Stimulated activated CD4-positive, alpha-beta T cell treated with anti-CD3 and anti-CD28 coated beads, Interleukin-12 subunit alpha, Interleukin-12 subunit beta, amount 100 ng/mL, for 24 hours (primary cell): ENCODE data around the gene PRPF6.

Experiments used
- DNase-seq, 2 experiments: peaks; one replicate each; pipeline ENCODE4 v3.0.0-alpha.2; 2020; ENCODE audit warnings: low read depth in 2 of 2

PRPF6 gene

DNA sequence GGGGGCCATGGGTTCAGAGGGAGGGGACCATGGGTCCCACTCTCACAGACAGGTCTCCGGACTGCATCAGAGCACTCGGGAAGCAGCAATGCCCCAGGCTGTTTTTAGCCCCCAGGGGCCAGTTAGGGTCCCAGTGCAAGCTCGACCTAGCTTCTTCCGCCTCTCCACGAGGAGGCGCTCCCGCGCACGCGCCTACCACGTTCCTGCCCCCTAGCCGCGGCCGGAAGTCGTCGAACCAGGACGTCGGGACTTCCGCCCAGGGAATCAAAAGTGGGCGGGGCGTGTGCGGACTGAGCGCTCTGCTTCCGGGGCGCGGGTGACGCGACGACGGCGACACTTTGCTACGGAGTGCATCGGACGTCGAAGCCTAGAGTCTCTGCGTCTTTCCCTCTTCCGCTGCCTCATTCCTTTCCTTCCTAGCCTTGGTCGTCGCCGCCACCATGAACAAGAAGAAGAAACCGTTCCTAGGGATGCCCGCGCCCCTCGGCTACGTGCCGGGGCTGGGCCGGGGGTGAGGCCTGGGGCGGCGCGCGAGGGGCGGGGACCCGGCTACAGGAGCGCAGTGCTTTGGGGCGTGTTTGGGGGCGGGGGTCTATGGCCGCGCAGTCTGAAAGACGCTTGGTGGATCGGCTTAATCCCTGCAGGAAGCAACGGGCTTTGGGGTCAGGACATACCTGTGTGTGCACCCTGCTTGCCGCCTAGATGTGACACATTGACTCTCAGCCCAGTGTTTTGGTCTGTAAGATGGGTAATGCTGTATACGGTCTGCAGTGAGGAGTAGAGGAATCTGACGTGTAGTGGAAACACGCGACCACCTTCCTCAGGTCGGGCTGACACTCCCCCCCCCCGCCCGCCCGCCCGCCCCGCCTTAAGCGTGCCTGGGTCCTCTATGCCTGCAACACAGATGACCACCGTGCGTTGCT, at the start of gene PRPF6:
Gene PRPF6, plus strand, starts transcription at position 327 of the 923 bp plus-strand sequence. Its CDS starts 114 bp downstream, at position 441.
- peak; percentile 90 to 91 for DNase-seq

GRCh38 chr20:63931735-63932134, 49.2 kb upstream of the PRPF6 start:
- no peak for DNase-seq

DNA sequence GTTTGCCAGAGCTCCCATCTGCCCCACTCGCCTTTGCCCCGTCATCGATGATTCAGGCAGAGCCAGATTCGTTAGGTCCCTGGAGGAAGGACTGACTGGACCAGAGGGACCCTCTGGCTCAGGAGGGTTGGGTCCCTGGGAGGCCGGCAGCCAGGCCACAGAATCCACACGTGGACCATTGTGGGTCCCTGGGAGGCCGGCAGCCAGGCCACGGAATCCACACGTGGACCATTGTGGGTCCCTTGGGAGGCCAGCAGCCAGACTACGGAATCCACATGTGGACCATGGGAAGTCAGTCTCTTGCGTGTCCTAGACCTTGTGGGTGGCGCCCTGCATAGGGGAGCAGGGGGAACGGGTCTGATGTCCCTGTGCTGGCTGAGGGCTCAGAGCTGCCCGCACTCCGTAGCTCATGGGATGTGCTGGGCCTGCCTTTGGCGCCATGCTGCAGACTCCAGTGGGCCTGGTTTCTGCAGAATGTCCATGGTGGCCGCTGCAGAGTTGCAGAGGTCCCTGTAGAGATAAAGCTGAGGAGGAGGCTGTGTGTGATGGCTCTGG, 48.2 kb upstream of the PRPF6 start:
- DNase-seq, result no peak

GRCh38 chr20:63933646-63934045, 47.3 kb upstream of the PRPF6 start:
- DNase-seq, result no peak

DNA sequence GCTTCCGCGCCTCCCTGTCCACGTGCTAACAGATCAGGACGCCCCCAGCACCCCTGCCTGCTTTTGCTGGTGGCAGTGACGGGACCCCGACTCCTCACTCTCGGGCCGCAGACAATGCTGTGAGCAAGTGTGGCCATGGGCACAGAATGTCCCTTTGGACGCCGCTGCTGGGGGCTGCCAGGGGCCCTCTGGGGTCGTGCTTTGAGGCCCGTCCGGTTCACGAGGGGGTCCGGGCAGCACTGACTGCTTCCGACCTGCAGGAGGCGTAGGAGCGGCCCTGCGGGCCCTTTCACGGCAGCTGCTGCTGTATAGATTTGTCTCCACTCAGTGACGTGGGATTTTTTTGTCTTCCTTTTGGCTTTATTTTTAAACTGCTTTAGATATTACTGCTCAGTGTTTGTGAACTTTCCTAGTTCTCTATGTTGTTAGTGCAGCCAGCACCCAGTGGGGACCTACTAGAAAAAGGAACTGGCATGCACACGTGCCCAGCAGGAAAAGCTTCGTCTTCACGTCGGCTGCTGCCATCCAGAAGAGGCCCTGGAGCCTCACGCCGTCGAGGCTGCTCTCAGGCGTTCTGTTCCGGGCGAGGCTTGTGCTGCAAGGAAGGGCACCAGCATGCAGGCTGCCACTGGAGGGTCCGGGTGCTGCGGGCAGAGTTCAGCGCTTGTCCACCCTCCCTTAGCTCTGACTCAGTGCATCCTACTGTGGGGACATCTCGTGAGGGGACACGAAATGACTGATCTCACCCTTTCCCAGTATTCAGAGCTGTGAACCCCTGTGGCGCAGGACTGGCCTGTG, 46.5 kb upstream of the PRPF6 start:
- DNase-seq, result no peak

DNA sequence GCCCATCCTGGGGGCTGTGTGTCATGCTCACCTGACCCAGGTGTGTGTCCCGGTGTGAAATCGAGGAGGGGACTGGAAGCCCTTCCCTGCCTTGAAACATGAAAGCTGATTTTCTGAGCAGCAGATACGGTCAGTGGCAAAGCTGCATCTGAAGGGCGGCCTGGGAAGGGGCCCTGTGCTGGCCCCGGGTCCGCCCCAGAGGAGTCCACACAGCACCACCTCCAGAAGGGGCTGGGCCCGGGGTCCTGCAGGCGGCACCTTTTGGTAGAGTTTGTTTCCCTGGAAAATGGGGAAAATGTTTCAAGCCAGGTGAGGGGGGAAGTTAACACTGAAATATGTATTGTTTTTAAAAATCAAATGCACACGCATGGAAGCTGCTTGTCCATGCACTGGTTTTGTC, 45.5 kb upstream of the PRPF6 start:
- DNase-seq, result no peak

DNA sequence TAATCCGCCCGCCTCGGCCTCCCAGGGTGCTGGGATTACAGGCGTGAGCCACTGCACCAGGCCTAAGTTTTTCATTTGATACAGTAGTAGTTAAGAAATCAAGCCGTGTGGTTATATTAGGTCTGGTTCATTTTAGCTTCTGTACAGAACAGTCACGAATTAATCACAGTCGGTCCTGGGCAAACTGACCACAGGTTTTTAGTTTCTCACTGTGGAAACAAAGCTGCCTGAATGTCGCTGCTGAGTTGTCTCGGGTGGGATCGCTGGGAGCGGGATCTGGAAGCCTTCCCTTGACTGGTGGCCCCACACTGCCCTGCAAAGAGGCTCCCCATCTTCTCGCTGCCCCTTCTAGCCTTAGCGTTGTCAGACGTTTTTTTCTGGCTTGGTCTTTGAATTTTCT, 43.3 kb upstream of the PRPF6 start:
- DNase-seq, result no peak

- DNase-seq, result no peak
These were observed 41.6 kb upstream of the PRPF6 start for GRCh38 chr20:63939061-63939935.

- no peak for DNase-seq
These were observed 40.9 kb upstream of the PRPF6 start for GRCh38 chr20:63940071-63940471.

DNA sequence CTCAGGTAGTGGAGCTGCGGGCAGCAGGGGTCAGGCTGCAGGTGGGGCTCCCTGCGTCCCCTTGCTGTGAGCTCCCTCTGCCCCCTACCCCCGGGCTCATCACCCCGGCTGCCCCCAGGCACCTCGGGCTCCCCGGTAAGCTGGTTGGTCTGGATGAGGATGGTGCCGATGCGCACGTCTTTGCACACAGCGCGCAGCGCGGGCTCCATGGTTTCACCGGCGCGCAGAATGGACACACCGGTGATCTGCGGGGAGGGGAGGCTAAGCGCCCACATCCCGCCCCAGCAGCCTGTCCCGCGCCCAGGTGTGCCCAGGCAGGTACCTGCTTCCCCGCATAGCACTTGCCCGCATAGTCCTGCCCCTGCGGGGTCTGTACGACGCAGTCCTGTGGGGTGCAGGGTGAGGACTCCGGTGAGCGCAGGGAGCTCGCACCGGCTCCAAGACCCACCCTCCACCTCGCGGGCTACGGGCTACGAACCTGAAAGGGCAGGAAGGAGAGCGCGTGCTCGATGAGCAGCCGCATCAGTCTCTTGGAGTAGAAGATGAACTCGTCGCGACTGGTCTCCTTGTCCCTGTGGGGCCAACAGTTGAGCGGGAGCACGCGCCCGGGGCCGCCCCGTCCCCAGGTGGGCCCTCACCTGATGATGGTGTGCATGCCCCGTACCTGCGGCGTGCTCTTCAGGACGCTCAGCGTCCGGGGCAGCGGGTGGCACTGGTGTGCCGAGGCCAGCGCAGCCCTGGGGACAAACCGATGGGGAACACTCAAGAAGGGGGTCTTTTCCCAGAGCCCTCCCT, 40.3 kb upstream of the PRPF6 start:
- DNase-seq, result no peak

- peak; percentile 35 to 63 for DNase-seq
These were observed 39.5 kb upstream of the PRPF6 start for GRCh38 chr20:63941282-63942081.

- peak in 1 of 2 experiments; percentile 47 for DNase-seq
These were observed 38.5 kb upstream of the PRPF6 start for GRCh38 chr20:63942250-63942951.

- DNase-seq, result no peak
These were observed 37.7 kb upstream of the PRPF6 start for GRCh38 chr20:63942969-63943807.

GRCh38 chr20:63943808-63944077, 37.2 kb upstream of the PRPF6 start:
- DNase-seq, result no peak

- DNase-seq, result no peak
These were observed 36.6 kb upstream of the PRPF6 start for GRCh38 chr20:63944078-63944941.

DNA sequence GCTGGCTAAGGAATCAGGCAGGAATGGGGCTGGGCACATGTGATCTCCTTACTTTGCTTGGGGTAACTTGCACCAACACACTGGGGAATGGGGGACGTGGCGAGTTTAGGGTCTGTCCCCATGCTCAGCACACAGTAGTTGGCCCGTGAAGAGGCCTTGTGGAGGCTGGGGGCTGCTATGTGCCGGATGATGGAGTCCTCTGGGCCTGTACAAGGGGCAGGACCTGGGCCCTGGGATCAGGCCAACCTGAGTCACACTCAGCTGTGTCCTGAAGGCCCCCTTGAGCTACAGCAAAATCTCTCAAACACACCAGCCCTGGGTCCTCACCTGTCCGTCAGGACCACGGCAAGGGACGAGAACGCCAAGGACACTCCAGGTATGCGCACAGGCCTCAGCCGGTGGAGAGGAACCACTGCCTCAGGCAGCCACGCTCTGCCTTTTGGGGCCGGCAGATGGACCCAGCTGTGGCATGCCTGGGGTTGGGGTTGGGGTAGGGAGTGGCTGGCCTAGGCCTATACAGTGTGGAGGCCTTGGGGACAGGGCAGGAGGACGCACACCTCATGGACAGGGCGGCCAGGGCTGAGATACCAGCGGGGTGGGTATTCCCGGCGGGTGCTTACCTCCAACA, 35.8 kb upstream of the PRPF6 start:
- no peak for DNase-seq
